NCI-H748 treated with DMSO at 0.1 percent for 48 hours (cell line): ENCODE measurements around the gene PTPRF.

Experiments used
- DNase-seq: peaks from one replicate; lab custom pipeline; 2025; lab: John Stamatoyannopoulos, UW

The PTPRF gene

DNA sequence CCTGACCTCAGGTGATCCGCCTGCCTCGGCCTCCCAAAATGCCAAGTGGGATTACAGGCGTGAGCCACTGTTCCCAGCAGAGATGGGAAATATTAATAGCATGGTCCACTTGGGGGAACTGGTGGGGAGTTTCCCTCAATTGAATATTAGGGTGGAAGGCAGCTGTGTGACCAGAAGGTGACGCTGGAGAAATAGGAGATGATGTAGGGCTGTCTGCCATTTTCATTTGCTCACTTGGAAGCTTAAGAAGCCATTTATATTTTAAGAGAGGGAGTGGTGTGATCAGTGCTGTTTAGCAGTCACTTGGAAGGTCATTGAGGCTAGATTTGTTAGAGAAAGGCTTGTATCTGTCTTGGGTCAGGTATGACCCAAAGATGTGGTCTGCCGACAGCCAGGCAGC, 139.2 kb downstream of the PTPRF start:
- no peak for DNase-seq

DNA sequence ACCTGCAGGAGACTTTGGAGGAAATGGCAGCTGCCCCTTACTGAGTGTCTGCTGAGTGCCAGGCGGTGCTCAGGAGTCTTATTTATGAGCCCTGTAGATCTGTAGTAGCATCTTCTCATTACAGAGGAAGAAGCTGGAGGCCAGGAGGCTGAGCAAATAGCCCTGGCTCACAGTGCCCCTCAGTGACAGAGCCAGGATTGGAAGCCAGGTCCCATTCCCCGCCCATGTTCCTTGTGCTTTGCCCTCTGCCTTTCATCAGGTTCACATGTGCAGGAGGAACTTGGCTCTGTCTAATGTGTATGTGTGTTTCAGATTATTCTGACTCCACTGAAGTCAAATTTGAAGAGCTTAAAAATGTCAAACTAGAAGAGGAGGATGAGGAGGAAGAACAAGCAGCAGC, 140.5 kb downstream of the PTPRF start:
- no peak for DNase-seq

DNA sequence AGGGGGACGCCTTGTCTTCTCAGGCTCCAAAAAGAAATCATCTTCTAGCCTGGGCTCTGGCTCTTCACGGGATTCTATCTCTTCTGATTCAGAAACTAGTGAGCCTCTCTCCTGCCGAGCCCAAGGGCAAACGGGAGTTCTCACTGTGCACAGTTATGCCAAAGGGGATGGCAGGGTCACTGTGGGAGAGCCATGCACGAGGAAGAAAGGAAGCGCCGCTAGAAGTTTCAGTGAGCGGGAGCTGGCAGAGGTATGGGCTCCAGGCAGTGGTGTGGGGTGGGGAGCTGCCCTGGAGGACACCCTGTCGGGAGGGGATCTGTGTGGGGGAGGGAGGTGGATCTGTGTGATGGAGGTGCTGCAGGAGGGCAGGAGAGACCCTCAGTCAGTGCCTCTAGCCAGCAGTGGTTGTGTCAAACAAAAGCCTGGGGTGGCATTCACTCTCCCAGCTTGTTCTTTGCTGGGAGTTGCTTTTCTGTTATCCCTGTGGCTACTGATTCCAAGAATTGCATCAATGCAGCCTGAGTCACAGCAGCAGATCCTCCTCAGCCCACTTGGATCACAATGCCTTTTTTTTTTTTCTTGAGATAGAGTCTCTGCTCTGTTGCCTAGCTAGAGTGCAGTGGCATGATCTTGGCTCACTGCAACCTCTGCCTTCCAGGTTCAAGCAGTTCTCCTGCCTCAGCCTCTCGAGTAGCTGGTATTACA, 141.1 kb downstream of the PTPRF start:
- no peak for DNase-seq

DNA sequence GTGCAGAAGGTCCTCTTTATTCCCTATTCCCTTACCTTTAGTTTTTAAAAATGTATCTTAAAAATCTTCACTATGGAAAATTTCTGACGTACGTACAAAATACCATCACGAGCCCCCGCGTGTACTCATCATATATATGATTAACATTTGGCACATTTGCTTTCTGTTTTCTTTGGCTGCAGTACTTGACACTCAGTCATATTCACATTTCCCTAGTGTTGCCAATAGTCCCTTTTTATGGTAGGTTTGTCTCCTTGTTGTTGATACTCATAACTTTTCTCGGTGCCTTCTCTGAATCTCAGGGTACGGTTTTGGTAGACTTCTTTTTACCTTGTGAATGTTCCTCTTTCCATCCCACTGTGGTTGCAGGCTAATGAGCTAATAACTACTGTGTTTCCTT, 142.6 kb downstream of the PTPRF start:
- DNase-seq = no peak
